ENCODE data around the gene CYP2W1.
A peak's percentile ranks its signal among the peaks of the same experiment; 100 is the strongest.
"Not testable (repeated sequence)": the region's sequence is repeated elsewhere in the genome, so short reads cannot be mapped to it uniquely, and the experiment has no call there.

CYP2W1 gene

GRCh38 chr7:951881-952547 lies 31.0 kb upstream of the CYP2W1 start:
- no peak for DNase-seq

- DNase-seq, result no peak
Observed at GRCh38 chr7:952548-953441, 30.2 kb upstream of the CYP2W1 start.

- no peak for DNase-seq
Observed at GRCh38 chr7:953547-954327, 29.2 kb upstream of the CYP2W1 start.

- peak; percentile 45 for DNase-seq
Observed at GRCh38 chr7:954330-955238, 28.4 kb upstream of the CYP2W1 start, which contains the start of gene ADAP1. TSS of gene ADAP1 (minus strand) at chr7:954680. CDS start at chr7:954477, 203 bp downstream.

- no peak for DNase-seq
Observed at GRCh38 chr7:956031-956430, 26.9 kb upstream of the CYP2W1 start.

- no peak for DNase-seq
Observed at GRCh38 chr7:957418-958220, 25.4 kb upstream of the CYP2W1 start.

GRCh38 chr7:958221-959200 lies 24.5 kb upstream of the CYP2W1 start:
- no peak for DNase-seq

GRCh38 chr7:959271-959670 lies 23.7 kb upstream of the CYP2W1 start:
- no peak for DNase-seq

GRCh38 chr7:959740-960139 lies 23.2 kb upstream of the CYP2W1 start:
- DNase-seq, result not testable (repeated sequence)

- no peak for DNase-seq
Observed at GRCh38 chr7:960269-960871, 22.6 kb upstream of the CYP2W1 start.

GRCh38 chr7:960972-961371 lies 22.0 kb upstream of the CYP2W1 start:
- not testable (repeated sequence) for DNase-seq

- no peak for DNase-seq
Observed at GRCh38 chr7:961546-962400, 21.2 kb upstream of the CYP2W1 start.

- DNase-seq, result no peak
Observed at GRCh38 chr7:962401-963081, 20.4 kb upstream of the CYP2W1 start.

- DNase-seq, result no peak
Observed at GRCh38 chr7:963236-964078, 19.5 kb upstream of the CYP2W1 start.

GRCh38 chr7:964401-965231 lies 18.4 kb upstream of the CYP2W1 start:
- DNase-seq, result no peak

Data from CD4-positive, alpha-beta T cell treated with Interleukin-4 for 4 hours (primary cell).